ENCODE results near the gene B4GALNT2. TPM values are rescaled to one million over a fixed set of nuclear protein-coding genes. Genes with fewer than 3 reads are reported as not detected.
A peak's percentile ranks its signal among the peaks of the same experiment; 100 is the strongest.

The B4GALNT2 gene
- total and polyA plus RNA-seq, 2 of the 13 experiments (the other 11 are each of a cell fraction or from before 2014, with no cell fraction given): not detected

GRCh38 chr17:49223517-49224197, 91.1 kb downstream of the B4GALNT2 start (continued):
- TF ChIP-seq MXD3 (CRISPR knock-in tag; IDR thresholded peaks at IDR 0.05) (0 out of 2 replicates have a peak, but pooled peaks have one; percentile 29), ATF3 (CRISPR knock-in tag; IDR thresholded peaks at IDR 0.05) (0 out of 2 replicates have a peak, but pooled peaks have one; percentile 18), CTCF (CRISPR knock-in tag; IDR thresholded peaks at IDR 0.05) (peak; percentile 91), HNRNPK (IDR thresholded peaks at IDR 0.05; ENCODE audit: low read depth, low read length, poor library complexity, severe bottlenecking) (no peak), NRL (CRISPR knock-in tag; IDR thresholded peaks at IDR 0.05; ENCODE audit: borderline replicate concordance) (peak; percentile 68; the same call in 1 of the 2 replicates), PATZ1 (CRISPR knock-in tag; IDR thresholded peaks at IDR 0.05) (peak; percentile 70), ZNF143 (CRISPR knock-in tag; IDR thresholded peaks at IDR 0.05) (no peak), TEAD3 (CRISPR knock-in tag; optimal IDR thresholded peaks at IDR 0.05; ENCODE audit: borderline replicate concordance) (peak; percentile 11), ZFP62 (CRISPR knock-in tag; IDR thresholded peaks at IDR 0.05) (no peak), GATA4 (IDR thresholded peaks at IDR 0.05; ENCODE audit: borderline replicate concordance, low read depth) (no peak), THAP9 (CRISPR knock-in tag; IDR thresholded peaks at IDR 0.05; ENCODE audit: borderline replicate concordance) (0 out of 2 replicates have a peak, but pooled peaks have one; percentile 18), ZNF274 (CRISPR knock-in tag; IDR thresholded peaks at IDR 0.05) (peak; percentile 63; the same call in 1 of the 2 replicates), CBX5 (CRISPR knock-in tag; IDR thresholded peaks at IDR 0.05; ENCODE audit: borderline replicate concordance) (no peak), SATB2 (CRISPR knock-in tag; IDR thresholded peaks at IDR 0.05) (no peak), ZNF740 (CRISPR knock-in tag; IDR thresholded peaks at IDR 0.05) (peak; percentile 87; the same call in 1 of the 2 replicates)
